Activated naive CD8-positive, alpha-beta T cell treated with anti-CD3 and anti-CD28 coated beads, Interleukin-2, amount 10 ng/mL, durations not matched to agents 7 days and 5 days (primary cell): ENCODE data around the gene SIRPD. TPM values are rescaled to one million over a fixed set of nuclear protein-coding genes. Genes with fewer than 3 reads are reported as not detected.
A peak's percentile ranks its signal among the peaks of the same experiment; 100 is the strongest.

ENCODE experiments used
- ATAC-seq: fragments of 150-1000 bp; cut with Tn5 transposase; one replicate; pipeline ENCODE4 v1.10.0; 2021; ENCODE audit warnings: low read depth, moderate library complexity
- POLR2A ChIA-PET: fragments of 350-600 bp; sonication (Branson Sonifier 250); formaldehyde crosslinking; loops from one replicate; lab custom pipeline; 2021; ENCODE audit warnings: antibody characterized with exemption; lab: Charles Lee
- DNase-seq: peaks from one replicate; pipeline ENCODE4 v3.0.0; 2021
- H3K27ac Mint-ChIP-seq: one replicate; pipeline ENCODE4 v1.8.0; 2022; ENCODE audit warnings: mild to moderate bottlenecking, mixed read lengths
- H3K27me3 Mint-ChIP-seq: one replicate; pipeline ENCODE4 v1.8.0; 2022; ENCODE audit warnings: mild to moderate bottlenecking, moderate library complexity, mixed read lengths
- H3K36me3 Mint-ChIP-seq: one replicate; pipeline ENCODE4 v1.8.0; 2021; ENCODE audit warnings: mild to moderate bottlenecking, mixed read lengths
- H3K4me1 Mint-ChIP-seq: one replicate; pipeline ENCODE4 v1.8.0; 2021; ENCODE audit warnings: mixed read lengths
- H3K4me3 Mint-ChIP-seq: one replicate; pipeline ENCODE4 v1.8.0; 2022; ENCODE audit warnings: mild to moderate bottlenecking, moderate library complexity, mixed read lengths
- H3K9me3 Mint-ChIP-seq: one replicate; pipeline ENCODE4 v1.8.0; 2021; ENCODE audit warnings: mixed read lengths
- total RNA-seq, 2 experiments: library from RNA; stranded (reverse); gene quantifications; one replicate each; pipeline ENCODE4 v1.2.3, GENCODE V29; 2021

SIRPD gene
- total RNA-seq, 2 experiments from 2014 or later = 0.30 to 0.31 TPM

DNA sequence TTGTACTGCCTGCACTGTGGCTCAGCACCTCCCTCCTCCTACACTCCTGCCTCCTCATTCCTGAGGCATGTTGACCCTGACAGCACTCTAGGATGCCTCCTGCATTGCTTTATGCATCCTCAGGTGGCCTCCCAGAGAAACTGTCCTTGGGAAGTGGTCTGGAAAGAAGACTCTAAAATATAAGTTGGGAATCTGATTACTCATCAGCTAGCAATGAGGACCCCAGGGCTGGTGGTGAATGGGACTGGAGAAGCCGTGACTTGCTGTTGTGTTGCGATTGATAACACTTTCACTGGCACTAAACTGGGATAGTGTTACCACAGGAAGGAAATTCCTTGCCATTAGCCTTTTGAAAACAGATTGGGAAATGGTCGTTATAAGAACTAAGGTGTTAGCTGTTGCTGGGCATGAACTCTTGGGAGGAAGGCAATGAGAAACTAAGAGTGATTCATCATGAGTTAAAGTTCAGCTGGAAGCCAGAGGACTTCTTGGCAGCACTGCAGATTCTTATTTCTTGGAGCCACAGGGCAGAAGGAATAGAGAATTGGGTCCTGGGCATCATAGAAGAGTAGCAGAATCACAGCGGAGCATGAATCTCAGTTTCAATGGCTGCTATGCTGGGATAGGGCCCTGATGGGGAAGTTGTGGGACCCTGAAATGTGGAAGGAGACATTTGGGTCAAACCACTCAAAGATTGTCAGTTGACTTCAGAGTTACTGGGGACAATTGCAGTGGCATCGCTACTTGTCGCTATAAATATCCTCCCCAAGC is 10.1 kb upstream of the SIRPD start:
- POLR2A ChIA-PET = no interaction called here
- ATAC-seq (no peak), DNase-seq (no peak)
- no peak overlapping the region for H3K4me3 Mint-ChIP-seq
- H3K4me1 Mint-ChIP-seq = peaks cover 2% of the 10 kb centered on the region
- H3K9me3 Mint-ChIP-seq = peaks cover 10% of the 10 kb centered on the region
- H3K27me3 Mint-ChIP-seq = no peaks in the 10 kb centered on the region
- no peak overlapping the region for H3K27ac Mint-ChIP-seq
- H3K36me3 Mint-ChIP-seq = peaks cover 32% of the 10 kb centered on the region

DNA sequence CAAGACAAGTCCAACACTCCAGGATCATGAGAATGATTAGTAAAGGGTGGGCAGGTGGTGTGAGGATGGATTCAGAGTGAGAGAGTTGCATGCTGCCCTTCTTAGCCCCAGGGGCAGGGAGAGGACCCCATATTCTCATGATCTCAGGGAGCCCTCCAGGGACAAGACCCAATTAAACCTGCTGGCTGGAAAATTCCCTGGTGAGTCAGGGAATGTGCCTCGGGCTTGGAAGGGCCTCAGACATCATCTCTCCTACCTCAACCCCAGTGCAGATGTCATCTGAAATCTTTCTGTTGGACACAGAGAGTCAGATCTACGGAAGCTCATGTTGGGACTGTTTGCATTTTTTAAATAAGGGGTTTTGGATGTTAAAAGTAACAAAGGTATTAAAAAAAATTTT is 9.2 kb upstream of the SIRPD start:
- peaks cover 3% of the 10 kb centered on the region for H3K4me1 Mint-ChIP-seq

DNA sequence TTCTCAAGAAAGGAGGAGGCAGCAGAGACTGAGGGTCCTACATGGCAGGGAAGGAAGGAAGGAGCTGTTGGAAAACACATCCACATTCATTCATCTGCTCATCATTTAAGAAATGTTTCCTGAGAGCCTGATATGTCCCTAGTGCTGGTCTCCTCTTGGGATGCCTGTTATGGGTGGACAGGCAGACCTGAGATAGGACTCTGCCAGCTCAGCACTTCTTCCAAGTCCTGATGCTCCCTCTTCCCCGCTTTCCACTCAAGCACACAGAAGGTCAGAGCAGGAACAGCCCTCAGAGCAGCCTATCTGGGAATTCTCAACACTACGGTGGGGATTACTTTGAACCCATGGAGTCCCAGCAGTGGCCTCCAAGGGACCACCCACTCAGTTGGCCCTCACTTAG is 8.0 kb upstream of the SIRPD start:
- H3K36me3 Mint-ChIP-seq = peaks cover 38% of the 10 kb centered on the region
- POLR2A ChIA-PET = no interaction called here
- ATAC-seq = no peak

More for the DNA sequence above, 9.2 kb upstream of the SIRPD start:
- Mint-ChIP-seq H3K9me3 (peaks cover 10% of the 10 kb centered on the region), H3K36me3 (peaks cover 37% of the 10 kb centered on the region), H3K27ac (no peak overlapping the region), H3K27me3 (no peaks in the 10 kb centered on the region), H3K4me3 (no peak overlapping the region)
- DNase-seq (no peak), ATAC-seq (no peak)
- POLR2A ChIA-PET = no interaction called here

DNA sequence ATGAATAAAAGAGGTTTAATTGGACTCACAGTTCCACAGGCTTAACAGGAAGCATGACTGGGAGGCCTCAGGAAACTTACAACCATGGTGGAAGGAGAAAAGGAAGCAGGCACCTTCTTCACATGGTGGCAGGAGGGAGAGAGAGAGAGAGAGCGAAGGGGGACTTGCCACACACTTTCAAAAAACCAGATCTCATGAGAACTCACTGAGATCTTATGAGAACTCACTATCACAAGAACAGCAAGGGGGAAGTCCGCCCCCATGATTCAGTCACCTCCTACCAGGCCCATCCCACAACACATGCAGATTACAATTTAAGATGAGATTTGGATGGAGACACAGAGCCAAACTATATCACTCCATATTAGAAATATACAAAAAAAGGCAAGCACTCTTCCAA is 6.1 kb upstream of the SIRPD start:
- H3K4me3 Mint-ChIP-seq = no peak overlapping the region
- DNase-seq (no peak), ATAC-seq (no peak)

More for the DNA sequence above, 8.0 kb upstream of the SIRPD start:
- Mint-ChIP-seq H3K4me1 (peaks cover 3% of the 10 kb centered on the region), H3K27me3 (no peaks in the 10 kb centered on the region), H3K9me3 (peaks cover 12% of the 10 kb centered on the region), H3K27ac (no peak overlapping the region), H3K4me3 (no peak overlapping the region)
- no peak for DNase-seq

DNA sequence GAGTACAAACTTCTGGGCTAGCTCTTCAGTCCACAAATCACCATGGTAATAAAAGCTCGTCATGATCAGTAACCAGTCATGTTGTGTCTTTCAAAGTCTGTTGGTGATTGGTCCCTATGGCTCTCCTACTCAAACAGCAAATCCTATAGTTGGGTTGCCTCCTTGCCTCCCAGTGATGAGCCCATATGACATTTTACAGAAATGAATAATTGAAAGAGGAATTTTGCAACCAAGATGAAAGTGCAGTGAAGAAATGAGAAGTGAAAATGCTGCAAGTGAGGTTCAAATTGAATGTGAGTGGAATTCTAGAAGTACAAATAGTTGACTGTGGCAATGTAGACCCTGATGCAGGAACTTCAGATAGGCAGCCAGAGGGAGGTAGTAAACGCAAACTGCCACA is 5.1 kb upstream of the SIRPD start:
- peaks cover 37% of the 10 kb centered on the region for H3K36me3 Mint-ChIP-seq
- H3K27me3 Mint-ChIP-seq = no peaks in the 10 kb centered on the region
- H3K9me3 Mint-ChIP-seq = peaks cover 12% of the 10 kb centered on the region
- POLR2A ChIA-PET = no interaction called here
- DNase-seq (no peak), ATAC-seq (no peak)
- H3K27ac Mint-ChIP-seq = no peak overlapping the region
- H3K4me3 Mint-ChIP-seq = no peak overlapping the region
- H3K4me1 Mint-ChIP-seq = peaks cover 3% of the 10 kb centered on the region

More for the DNA sequence above, 6.1 kb upstream of the SIRPD start:
- H3K4me1 Mint-ChIP-seq = peaks cover 3% of the 10 kb centered on the region
- peaks cover 39% of the 10 kb centered on the region for H3K36me3 Mint-ChIP-seq
- no peaks in the 10 kb centered on the region for H3K27me3 Mint-ChIP-seq
- no peak overlapping the region for H3K27ac Mint-ChIP-seq
- POLR2A ChIA-PET = no interaction called here
- peaks cover 13% of the 10 kb centered on the region for H3K9me3 Mint-ChIP-seq

DNA sequence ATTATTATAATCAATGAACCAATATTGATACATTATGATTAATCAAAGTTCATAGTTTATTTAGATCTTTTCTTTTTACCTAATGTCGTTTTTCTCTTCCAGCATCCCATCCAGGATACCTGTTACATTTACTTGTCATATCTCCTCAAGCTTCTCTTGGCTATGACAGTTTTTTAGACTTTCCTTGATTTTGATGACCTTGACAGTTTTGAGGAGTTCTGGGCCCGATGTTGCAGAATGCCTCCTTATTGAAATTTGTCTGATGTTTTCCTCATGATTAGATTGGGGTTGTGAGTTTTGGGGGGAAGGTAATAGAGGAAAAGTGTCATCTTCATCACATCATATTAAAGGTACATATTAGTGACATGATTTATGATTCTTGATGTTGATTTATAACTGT is 3.8 kb upstream of the SIRPD start:
- Mint-ChIP-seq H3K27me3 (no peaks in the 10 kb centered on the region), H3K9me3 (peaks cover 14% of the 10 kb centered on the region), H3K4me3 (no peak overlapping the region), H3K27ac (no peak overlapping the region), H3K36me3 (peaks cover 39% of the 10 kb centered on the region), H3K4me1 (peaks cover 8% of the 10 kb centered on the region)
- DNase-seq (no peak), ATAC-seq (no peak)
- POLR2A ChIA-PET = no interaction called here

DNA sequence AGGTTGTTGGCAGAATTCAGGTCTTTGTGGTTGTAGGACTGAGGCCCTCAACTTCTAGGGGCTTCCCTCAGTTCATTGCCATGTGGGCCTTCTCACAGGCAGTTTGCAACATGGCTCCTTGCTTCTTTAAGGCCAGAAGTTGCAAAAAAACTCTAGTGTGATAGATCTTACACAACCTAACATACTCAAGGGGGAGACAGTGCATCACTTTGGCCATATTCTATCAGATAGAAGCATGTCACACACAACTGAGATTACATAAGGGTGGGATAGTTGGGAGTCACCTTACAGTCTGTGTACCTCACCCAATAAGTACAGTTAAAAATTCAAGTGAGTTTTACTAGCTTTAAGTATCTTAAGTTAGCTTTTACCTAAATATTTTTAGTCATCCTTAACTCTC is 1.6 kb downstream of the SIRPD start:
- peaks cover 6% of the 10 kb centered on the region for H3K4me1 Mint-ChIP-seq
- H3K36me3 Mint-ChIP-seq = peaks cover 26% of the 10 kb centered on the region
- no peak for DNase-seq
- H3K4me3 Mint-ChIP-seq = no peak overlapping the region
- POLR2A ChIA-PET = no interaction called here
- ATAC-seq = no peak
- peaks cover 19% of the 10 kb centered on the region for H3K9me3 Mint-ChIP-seq
- H3K27me3 Mint-ChIP-seq = no peaks in the 10 kb centered on the region
- no peak overlapping the region for H3K27ac Mint-ChIP-seq

DNA sequence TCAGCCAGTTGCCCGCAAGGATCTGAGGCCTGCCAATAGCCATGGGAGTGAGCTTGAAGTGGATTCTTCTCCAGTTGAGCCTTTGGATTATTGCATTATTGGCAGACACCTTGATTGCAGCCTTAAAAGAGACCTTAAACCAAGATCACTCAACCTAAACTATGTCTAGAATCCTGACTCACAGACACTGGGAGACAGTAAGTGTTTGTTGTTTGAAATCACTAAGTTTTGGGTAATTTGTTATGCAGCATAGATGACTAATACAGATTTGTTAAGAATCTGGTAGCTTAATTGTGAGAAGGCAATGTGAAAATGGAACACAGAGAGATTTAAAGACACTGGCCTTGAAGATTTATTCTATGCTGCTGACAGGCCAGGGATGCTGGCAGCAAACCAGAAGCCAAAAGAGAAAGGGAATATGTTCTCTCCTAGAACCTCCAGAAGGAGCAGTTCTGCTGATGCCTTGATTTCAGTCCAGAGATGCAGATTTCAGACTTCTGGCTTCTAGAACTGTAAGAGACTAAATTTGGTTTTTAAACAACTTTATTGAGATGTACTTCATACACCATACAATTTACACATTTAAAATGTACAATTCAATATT is 17.6 kb downstream of the SIRPD start:
- peaks cover 9% of the 10 kb centered on the region for H3K4me1 Mint-ChIP-seq
- ATAC-seq (no peak), DNase-seq (no peak)
- H3K27me3 Mint-ChIP-seq = peaks cover 10% of the 10 kb centered on the region
- POLR2A ChIA-PET = no interaction called here
- H3K4me3 Mint-ChIP-seq = no peak overlapping the region
- no peak overlapping the region for H3K27ac Mint-ChIP-seq
- peaks cover 8% of the 10 kb centered on the region for H3K36me3 Mint-ChIP-seq
- peaks cover 16% of the 10 kb centered on the region for H3K9me3 Mint-ChIP-seq

DNA sequence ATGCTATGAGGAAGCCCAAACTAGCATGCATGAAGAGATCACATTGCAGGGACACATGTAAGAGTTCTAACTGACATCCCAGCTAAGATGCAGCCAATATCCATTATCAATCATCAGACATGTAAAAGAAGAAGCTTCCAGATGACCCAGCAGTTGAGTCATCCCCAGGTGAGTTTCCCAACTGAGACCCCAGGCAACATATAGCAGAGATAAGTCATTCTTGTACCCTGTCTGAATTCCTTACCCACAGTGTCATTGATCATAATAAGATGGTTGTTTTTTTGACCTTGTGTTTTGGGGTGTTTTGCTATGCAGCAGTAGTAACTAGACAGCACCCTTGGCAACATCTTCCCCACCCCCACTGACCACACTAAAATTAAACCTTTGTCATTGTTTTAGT is 18.9 kb downstream of the SIRPD start:
- Mint-ChIP-seq H3K36me3 (peaks cover 6% of the 10 kb centered on the region), H3K4me1 (peaks cover 9% of the 10 kb centered on the region), H3K27ac (no peak overlapping the region), H3K9me3 (peaks cover 12% of the 10 kb centered on the region), H3K4me3 (no peak overlapping the region), H3K27me3 (peaks cover 5% of the 10 kb centered on the region)
- POLR2A ChIA-PET = no interaction called here
- ATAC-seq (no peak), DNase-seq (no peak)

DNA sequence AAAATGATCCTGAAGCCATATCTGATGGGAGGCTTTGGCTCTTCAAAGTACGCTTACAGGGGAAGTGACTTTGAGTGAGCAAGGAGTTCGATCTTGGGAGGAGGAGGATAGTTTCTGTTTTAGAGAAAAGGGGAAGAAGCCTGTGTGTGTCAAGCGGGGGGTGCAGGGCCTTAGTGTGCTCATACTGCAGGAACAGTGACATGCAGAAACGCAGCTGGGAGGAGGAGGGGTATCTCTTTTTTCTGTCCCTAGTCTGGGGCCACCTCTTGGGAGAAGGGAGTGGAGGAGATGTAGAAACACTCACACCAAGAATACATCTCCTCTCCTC is 19.8 kb downstream of the SIRPD start:
- Mint-ChIP-seq H3K9me3 (peaks cover 8% of the 10 kb centered on the region), H3K4me1 (peaks cover 9% of the 10 kb centered on the region), H3K27ac (peak overlapping the region; percentile 56), H3K36me3 (peaks cover 6% of the 10 kb centered on the region), H3K27me3 (no peaks in the 10 kb centered on the region), H3K4me3 (no peak overlapping the region)
- no peak for DNase-seq
- ATAC-seq = no peak
- POLR2A ChIA-PET = no interaction called here

DNA sequence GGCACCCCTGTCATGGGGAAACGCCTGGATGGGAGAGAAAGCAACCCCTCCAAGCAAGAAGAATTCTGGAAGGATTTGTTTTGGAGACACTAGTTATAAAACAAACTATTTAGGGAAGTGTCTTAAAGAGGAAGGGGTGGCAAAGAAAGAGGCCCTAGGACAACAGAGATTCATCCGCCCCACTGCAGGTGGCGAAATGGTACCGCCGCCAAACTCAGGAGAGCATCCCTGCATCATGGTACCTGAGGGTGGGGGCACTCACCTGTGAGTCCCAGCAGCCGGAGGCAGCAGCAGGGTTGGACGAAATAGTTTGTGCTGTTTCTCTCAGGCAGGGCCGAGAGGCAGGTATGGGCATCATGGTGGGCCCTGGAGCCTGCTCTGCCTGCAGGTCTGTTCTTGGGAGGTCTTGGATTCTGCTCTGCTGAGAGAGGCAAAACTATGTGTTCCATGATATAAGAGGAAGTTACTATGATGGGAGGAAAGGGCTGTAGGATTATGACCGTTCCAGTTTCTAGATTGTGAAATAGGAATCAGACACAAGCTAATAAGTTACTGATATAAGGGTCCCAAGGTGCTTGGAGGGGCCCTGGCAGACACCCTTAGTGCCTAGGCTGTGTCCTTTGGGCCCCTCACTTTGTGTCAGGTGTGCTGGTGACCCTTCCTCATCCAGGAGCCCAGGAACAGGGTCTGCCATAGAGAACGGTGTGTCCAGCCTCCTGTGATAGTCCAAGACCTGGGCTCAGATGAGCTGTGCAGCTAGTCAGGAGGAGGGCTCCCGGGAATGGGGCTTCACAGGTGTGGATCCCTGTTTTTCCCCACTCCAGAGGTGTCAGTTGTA is 20.4 kb downstream of the SIRPD start:
- DNase-seq (no peak), ATAC-seq (no peak)
- H3K27ac Mint-ChIP-seq = no peak overlapping the region
- no peak overlapping the region for H3K4me3 Mint-ChIP-seq
- POLR2A ChIA-PET = no interaction called here
- no peaks in the 10 kb centered on the region for H3K27me3 Mint-ChIP-seq
- H3K36me3 Mint-ChIP-seq = peaks cover 6% of the 10 kb centered on the region
- H3K9me3 Mint-ChIP-seq = peaks cover 3% of the 10 kb centered on the region
- peaks cover 9% of the 10 kb centered on the region for H3K4me1 Mint-ChIP-seq

DNA sequence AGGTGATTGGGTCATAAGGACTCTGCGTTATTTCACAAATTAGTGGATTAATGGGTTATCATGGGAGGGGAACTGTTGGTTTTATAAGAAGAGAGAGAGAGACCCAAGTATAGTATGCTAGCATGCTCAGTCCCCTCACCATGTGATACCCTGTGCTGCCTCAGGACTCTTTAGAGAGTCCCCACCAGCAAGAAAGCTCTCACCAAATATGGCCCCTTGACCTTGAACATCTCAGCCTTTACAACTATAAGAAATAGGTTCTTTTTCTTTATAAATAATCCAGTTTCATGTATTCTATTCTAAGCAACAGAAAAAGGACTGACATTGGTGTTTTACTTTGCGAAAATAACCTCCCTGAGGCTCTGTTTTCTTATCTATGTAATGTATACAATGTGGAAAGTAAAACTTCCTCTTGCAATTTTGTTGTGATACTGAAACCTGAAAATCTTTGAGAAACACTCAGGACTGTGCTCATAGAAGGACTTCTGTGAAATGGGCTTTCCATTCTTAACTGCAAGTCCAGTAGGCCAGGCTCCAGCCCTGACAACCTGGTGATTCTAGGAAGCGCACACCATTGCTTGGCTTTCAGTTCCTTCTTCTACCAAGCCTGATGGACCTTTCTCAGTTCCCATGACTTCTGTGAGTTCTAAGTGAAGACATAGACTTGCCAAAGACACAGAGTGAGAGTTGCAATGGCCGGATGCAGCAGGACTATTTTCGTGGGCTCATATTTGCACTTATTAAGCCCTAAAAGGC is 21.9 kb downstream of the SIRPD start:
- Mint-ChIP-seq H3K9me3 (peaks cover 3% of the 10 kb centered on the region), H3K36me3 (peaks cover 2% of the 10 kb centered on the region), H3K4me1 (peaks cover 9% of the 10 kb centered on the region), H3K27me3 (no peaks in the 10 kb centered on the region), H3K4me3 (no peak overlapping the region), H3K27ac (no peak overlapping the region)
- ATAC-seq = no peak
- DNase-seq = no peak
- POLR2A ChIA-PET = no interaction called here

DNA sequence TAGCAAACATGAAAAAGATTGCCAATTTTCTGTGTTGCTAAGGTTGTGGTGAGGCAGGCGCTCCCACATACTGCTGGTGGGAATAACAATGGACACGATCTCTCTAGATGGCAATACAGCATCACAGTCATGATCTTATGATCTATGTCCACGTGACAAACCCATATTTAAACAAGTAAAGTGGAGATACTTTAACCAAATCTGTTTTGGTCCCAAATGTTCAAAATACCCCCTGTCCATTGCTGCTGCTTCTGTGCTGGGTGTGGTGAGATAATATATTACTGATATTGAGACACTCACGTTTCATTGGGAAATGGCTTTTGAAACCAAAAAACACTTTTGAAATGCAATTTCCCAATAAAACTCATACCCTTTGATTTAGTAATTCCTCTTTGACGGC is 23.0 kb downstream of the SIRPD start:
- POLR2A ChIA-PET = no interaction called here
- peaks cover under 1% of the 10 kb centered on the region for H3K36me3 Mint-ChIP-seq
- DNase-seq (no peak), ATAC-seq (no peak)
- peaks cover 1% of the 10 kb centered on the region for H3K9me3 Mint-ChIP-seq
- no peaks in the 10 kb centered on the region for H3K27me3 Mint-ChIP-seq
- H3K4me1 Mint-ChIP-seq = peaks cover 9% of the 10 kb centered on the region
- H3K4me3 Mint-ChIP-seq = no peak overlapping the region
- H3K27ac Mint-ChIP-seq = no peak overlapping the region
